SH-SY5Y (cell line): Measurements from ENCODE around the gene MYO18B.

Source experiments
- GATA2 ChIP-seq: IDR thresholded peaks from 2 replicates; pipeline ENCODE4 v1.6.1; 2011; ENCODE audit warnings: mild to moderate bottlenecking, low read depth, low read length
- GATA3 ChIP-seq: IDR thresholded peaks from 2 replicates; pipeline ENCODE4 v1.6.1; 2011; ENCODE audit warnings: low read depth, mild to moderate bottlenecking, low read length, moderate library complexity

GRCh38 chr22:25970374-25970911, 228.5 kb downstream of the MYO18B start:
- no peak for TF ChIP-seq GATA2
- TF ChIP-seq GATA3: no peak
